GM12892 (cell line): ENCODE results near the gene LAMA5.

Experiments
- POLR2A ChIP-seq: IDR thresholded peaks from 2 replicates; pipeline ENCODE4 v1.6.1; 2011; ENCODE audit warnings: low read depth, low read length, control low read depth
- POLR2AphosphoS5 ChIP-seq: IDR thresholded peaks from 2 replicates; pipeline ENCODE4 v1.6.1; 2011; ENCODE audit warnings: low read depth, low read length, control low read depth

- TF ChIP-seq POLR2A (no peak), POLR2AphosphoS5 (no peak)
These were observed 93.7 kb downstream of the LAMA5 start for GRCh38 chr20:62273416-62273815.
